Mesodermal cell (in vitro differentiated cells): ENCODE data around the gene ANKH.

ENCODE experiments used
- H3K27ac ChIP-seq: 2 replicates; pipeline ENCODE4 v1.7.0; 2013; ENCODE audit warnings: mild to moderate bottlenecking, low read depth, low read length, moderate library complexity; ENCODE audit not compliant: severe bottlenecking
- H3K36me3 ChIP-seq: 2 replicates; pipeline ENCODE4 v1.7.1; 2013; ENCODE audit warnings: mild to moderate bottlenecking, low read length, moderate library complexity; ENCODE audit not compliant: control insufficient read depth, insufficient read depth
- H3K4me1 ChIP-seq: one replicate; pipeline ENCODE4 v1.7.1; 2013; ENCODE audit warnings: mild to moderate bottlenecking, low read length; ENCODE audit not compliant: insufficient read depth, control insufficient read depth, poor library complexity, severe bottlenecking
- H3K4me3 ChIP-seq: 2 replicates; pipeline ENCODE4 v1.7.0; 2013; ENCODE audit warnings: low read length, control low read depth, mild to moderate bottlenecking; ENCODE audit not compliant: insufficient read depth, poor library complexity, severe bottlenecking; ENCODE audit errors: extremely low read depth
- H3K9me3 ChIP-seq: 2 replicates; pipeline ENCODE4 v1.7.1; 2013; ENCODE audit warnings: mild to moderate bottlenecking, low read length, moderate library complexity; ENCODE audit not compliant: control insufficient read depth
- WGBS, 2 experiments: methylation state at CpG; one replicate each; pipeline ENCODE4 v1.1.5; 2013; ENCODE audit warnings: missing lambda C conversion rate in 2 of 2; ENCODE audit not compliant: insufficient coverage in 2 of 2; 5-methylcytosine and 5-hydroxymethylcytosine counted together

Gene ANKH

DNA sequence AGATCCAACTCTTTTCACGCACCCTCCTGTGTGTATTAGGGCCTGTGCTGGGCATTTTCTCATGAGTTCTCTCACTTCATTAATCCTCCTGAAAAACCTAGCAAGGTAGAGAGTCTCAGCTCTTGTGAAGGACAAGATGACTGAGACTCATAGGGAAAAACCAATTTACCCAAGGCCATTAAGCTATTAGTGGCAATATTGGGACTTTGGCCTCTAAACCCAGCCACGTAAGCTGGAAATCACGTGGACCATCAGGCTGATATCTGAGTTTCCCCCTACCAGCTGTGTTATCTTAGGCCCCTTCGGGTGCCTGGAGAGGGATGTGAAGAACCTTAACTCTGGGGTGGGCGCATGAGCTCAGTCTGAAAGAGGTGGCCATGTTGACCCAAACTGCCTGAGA, 80.7 kb downstream of the ANKH start:
- no peak overlapping the region for H3K27ac ChIP-seq
- H3K36me3 ChIP-seq, result no peaks in the 10 kb centered on the region
- no peaks in the 10 kb centered on the region for H3K9me3 ChIP-seq
- 89 to 94% methylated on average over 3 to 4 of the region's 5 CpGs for WGBS, 2 experiments
- no peaks in the 10 kb centered on the region for H3K4me1 ChIP-seq
- H3K4me3 ChIP-seq, result no peak overlapping the region

DNA sequence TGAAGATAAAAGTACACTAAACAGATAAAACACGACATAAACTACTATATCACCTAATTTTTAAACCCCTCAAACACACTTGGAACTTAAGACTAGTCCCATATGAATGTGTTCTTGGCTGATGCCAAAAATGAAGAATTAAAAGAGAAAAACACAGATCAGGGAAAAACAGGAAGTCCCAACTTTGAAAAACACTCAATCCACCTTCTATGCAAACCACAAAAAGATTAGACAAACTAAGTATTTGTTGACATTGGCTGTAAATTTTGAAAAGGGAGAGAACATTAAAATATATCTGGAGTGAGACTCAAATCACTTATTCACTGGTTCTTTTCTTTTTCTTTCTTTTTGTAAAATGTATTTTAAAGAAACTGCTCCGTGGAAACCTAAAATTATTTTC, 81.4 kb downstream of the ANKH start:
- Histone ChIP-seq H3K36me3 (no peaks in the 10 kb centered on the region), H3K4me3 (no peak overlapping the region), H3K9me3 (no peaks in the 10 kb centered on the region), H3K4me1 (no peaks in the 10 kb centered on the region), H3K27ac (no peak overlapping the region)
- 100% methylated on average over 1 of the region's 2 CpGs; no CpG with 5 or more reads in 1 of the 2 experiments for WGBS, 2 experiments

DNA sequence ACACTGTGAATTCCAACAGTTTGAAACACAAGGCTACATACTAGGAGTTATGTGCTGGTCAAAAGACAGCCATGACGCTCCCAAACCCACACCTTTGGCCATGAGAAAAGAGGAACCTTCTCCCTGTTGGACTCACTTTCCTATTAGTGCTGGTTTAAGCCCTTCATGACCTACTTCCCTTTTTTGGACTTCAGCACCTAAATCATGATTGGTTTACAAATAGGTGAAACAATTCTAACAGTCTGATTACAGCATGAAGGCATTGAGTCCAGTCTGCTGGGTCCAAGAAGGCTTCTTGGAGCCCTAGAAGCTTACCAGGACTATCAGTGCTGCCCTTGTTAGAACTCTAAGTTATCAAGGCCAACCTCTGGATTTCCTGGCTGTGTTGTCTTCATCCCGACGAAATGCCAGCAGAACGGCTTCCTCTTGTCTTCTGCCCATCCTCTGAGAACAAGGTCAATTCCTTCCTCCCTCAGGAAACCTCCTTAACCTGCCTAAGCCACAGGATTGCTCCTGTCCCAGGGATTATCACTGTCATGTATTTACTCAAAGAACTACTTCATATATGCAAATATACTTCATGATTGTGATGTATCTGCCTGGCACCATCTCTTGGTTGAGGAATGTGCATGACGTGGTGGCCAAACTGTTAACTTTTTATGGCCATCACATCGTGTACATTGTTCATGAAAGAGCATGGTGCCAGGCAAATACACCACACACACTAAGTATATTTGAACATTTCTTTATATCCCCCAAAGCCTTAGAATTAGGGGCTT, 83.6 kb downstream of the ANKH start:
- no peaks in the 10 kb centered on the region for H3K36me3 ChIP-seq
- no peaks in the 10 kb centered on the region for H3K9me3 ChIP-seq
- H3K27ac ChIP-seq, result no peak overlapping the region
- 93 to 98% methylated on average over 6 of the region's 6 CpGs for WGBS, 2 experiments
- H3K4me3 ChIP-seq, result no peak overlapping the region
- H3K4me1 ChIP-seq, result no peaks in the 10 kb centered on the region

DNA sequence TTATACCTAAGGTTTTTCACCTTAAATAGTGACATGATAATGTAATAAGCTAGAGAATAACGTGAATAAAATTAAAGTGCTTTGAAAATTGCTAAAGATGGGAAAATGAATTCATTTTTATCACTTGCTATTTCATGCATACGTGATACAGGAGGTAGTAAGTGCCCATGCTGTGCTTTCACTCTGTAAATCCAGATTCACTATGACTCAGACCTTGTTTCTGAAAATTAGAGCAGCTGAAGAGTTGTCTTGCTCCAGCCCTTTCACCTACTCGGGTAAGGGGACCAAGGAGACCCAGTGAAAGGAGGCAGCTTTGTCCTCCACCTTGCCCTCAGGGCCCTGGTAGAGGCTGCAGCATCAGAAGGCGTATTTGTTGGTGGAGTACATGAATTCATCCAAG, 87.9 kb downstream of the ANKH start:
- H3K27ac ChIP-seq, result no peak overlapping the region
- H3K4me3 ChIP-seq, result no peak overlapping the region
- no peaks in the 10 kb centered on the region for H3K9me3 ChIP-seq
- 83 to 100% methylated on average over 1 of the region's 4 CpGs for WGBS, 2 experiments
- H3K4me1 ChIP-seq, result no peaks in the 10 kb centered on the region
- H3K36me3 ChIP-seq, result no peaks in the 10 kb centered on the region

DNA sequence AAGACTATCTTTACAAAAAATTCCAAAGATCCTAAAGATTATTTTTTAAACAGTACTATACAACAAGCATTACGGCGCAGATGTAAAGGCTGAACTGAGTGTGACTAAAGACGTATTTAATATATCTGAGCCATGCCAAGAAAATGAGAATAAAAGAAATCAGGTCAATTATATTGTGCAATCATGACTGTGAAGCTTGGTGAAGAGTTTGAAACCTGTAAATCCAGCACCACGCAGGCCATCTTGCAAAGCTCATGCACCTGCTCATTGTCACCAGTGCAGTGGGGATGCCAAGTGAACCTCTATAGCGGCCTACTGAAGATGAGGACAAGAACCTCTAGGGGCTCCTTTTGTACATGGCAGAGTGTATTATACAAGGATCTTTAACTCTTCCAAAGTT, 89.0 kb downstream of the ANKH start:
- H3K36me3 ChIP-seq, result no peaks in the 10 kb centered on the region
- H3K9me3 ChIP-seq, result no peaks in the 10 kb centered on the region
- no peak overlapping the region for H3K27ac ChIP-seq
- H3K4me3 ChIP-seq, result no peak overlapping the region
- H3K4me1 ChIP-seq, result no peaks in the 10 kb centered on the region
- 100% methylated on average over 3 of the region's 5 CpGs for WGBS, 2 experiments

DNA sequence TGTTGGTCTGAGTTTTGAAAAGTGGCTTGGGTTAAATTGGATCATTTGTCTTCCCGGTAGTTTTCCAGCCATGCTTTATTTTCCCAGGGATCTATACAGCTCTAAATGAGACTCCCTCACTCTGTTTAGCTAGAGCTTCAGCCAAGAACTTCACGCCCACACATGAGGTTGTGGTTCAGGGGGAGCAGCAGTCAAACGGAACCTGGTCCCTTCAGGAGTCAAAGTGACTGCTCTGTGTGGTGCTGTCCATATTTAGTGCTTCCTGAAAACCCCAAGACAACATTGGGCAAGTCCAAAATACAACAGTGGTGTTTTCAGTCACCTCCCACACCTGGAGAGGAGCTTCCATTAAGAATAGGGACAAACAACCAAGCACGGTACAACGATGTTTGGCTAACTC, 90.5 kb downstream of the ANKH start:
- H3K4me3 ChIP-seq, result no peak overlapping the region
- 94 to 100% methylated on average over 2 to 4 of the region's 5 CpGs for WGBS, 2 experiments
- no peaks in the 10 kb centered on the region for H3K9me3 ChIP-seq
- no peaks in the 10 kb centered on the region for H3K36me3 ChIP-seq
- no peak overlapping the region for H3K27ac ChIP-seq
- H3K4me1 ChIP-seq, result no peaks in the 10 kb centered on the region

DNA sequence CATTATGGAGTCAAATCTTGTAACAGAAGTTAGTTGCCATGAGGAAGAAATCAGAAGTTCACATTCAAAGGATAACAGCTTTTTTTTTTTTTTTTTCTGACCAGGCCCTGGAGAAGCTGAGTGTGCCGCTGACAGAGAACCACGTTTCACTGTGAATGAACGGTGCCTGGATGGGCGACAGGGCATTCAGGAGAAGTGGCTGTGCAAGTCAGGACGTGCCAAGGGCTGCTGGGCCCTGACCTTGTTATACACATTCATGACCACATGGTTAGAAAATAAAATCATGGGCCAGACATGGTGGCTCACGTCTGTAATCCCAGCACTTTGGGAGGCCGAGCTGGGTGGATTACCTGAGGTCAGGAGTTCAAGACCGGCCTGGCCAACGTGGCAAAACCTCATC, 91.6 kb downstream of the ANKH start:
- Histone ChIP-seq H3K27ac (no peak overlapping the region), H3K9me3 (no peaks in the 10 kb centered on the region), H3K4me1 (no peaks in the 10 kb centered on the region), H3K4me3 (no peak overlapping the region), H3K36me3 (no peaks in the 10 kb centered on the region)
- WGBS, 2 experiments, result 95% methylated on average over 6 to 8 of the region's 9 CpGs

DNA sequence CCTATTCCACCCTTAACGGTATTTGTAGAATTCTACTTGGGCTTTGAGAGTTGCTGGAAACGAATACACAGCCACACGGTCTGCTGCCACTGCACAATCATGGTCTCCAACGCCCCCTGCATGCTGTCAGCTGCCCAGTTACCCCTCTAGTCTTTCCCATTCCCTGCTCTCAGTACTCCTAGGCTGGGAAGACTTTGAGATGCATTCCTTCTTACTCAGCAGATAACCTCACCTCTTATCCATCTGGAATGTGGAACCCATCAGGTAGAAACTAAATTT, 92.8 kb downstream of the ANKH start:
- Histone ChIP-seq H3K4me3 (no peak overlapping the region), H3K9me3 (no peaks in the 10 kb centered on the region), H3K27ac (no peak overlapping the region), H3K36me3 (no peaks in the 10 kb centered on the region), H3K4me1 (no peaks in the 10 kb centered on the region)
- WGBS, 2 experiments, result 53 to 69% methylated on average over 2 to 4 of the region's 4 CpGs

DNA sequence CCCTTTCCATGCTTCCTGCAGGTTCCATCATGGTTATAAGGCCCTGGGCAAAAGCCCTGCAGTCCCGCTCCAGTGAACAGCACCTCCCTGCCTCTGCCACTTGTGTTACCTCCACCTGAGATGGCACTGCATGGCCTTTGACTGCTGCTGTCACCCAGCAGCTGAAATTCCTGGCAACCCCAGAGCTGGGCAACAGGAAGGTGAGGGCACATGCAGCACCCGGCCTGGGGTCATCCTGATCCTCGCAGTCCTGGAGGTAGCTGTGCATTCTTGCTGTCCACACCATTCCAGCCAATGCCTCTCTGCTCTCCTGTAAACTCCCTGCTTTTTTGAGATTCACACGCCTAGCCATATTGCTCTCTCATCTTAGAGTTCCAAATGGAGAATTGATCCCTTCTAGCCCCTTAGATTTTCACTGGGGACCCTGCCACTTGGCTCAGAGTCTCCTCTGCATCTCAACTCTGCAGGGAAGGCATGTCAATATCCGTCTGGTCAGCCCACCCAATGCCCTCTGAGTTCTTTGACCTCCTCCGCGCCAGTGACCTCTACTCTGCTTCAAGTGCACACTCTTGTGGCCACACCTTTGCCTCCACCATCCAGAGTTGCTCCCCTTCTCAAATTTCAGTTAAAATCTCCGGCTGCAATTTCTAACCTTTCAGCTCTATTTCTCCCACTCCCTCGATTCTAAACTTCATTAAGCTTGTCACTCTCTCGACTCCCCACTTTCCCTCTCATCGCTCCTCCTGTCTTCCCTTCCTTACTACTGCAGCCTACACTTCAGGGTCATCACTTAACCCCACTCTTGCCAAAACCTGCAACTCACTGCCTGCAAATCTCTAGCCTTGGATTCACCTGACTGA, 93.4 kb downstream of the ANKH start:
- Histone ChIP-seq H3K27ac (no peak overlapping the region), H3K4me1 (no peaks in the 10 kb centered on the region), H3K36me3 (no peaks in the 10 kb centered on the region), H3K9me3 (no peaks in the 10 kb centered on the region), H3K4me3 (no peak overlapping the region)
- WGBS, 2 experiments, result 87 to 88% methylated on average over 11 of the region's 11 CpGs

DNA sequence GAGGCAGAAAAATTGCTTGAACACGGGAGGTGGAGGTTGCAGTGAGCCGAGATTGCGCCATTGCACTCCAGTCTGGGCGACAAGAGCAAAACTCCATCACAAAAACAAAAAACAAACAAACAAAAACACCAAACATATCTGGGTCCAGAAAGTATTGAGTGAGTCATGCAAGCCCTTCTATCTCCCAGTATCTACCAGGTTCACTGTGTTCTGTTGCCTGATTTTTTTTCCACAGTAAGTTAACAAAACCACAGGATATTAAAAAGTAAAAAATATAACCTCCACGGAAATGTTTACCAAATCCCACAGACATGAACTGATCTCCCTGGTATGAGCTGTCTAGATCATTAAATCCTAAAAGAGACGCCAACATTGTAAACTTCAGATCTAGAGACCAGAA, 94.4 kb downstream of the ANKH start:
- Histone ChIP-seq H3K4me1 (no peaks in the 10 kb centered on the region), H3K4me3 (no peak overlapping the region), H3K27ac (no peak overlapping the region), H3K36me3 (no peaks in the 10 kb centered on the region), H3K9me3 (no peaks in the 10 kb centered on the region)
- WGBS, 2 experiments, result 86 to 89% methylated on average over 1 of the region's 6 CpGs

DNA sequence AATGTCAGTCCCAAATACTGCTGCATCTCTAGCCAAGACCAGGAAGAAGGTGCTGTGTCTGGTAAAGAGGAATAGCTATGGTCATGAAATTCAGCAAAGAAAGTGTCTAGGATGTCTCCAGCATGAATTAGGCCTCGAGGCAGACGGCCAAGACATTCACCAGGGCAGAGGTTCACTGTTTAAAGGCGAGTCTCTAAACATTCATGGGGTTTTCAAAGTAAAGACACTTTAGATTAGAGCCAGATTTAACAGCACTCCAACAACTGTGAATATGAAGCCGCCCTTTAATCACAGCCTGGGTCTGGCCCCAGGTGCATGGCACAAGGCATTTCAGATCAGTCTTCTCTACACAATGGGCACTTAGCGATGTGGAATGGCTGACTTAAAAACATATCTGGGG, 95.0 kb downstream of the ANKH start:
- H3K4me1 ChIP-seq, result no peaks in the 10 kb centered on the region
- H3K9me3 ChIP-seq, result no peaks in the 10 kb centered on the region
- no peak overlapping the region for H3K4me3 ChIP-seq
- WGBS, 2 experiments, result 82 to 85% methylated on average over 5 of the region's 5 CpGs
- H3K27ac ChIP-seq, result no peak overlapping the region
- H3K36me3 ChIP-seq, result no peaks in the 10 kb centered on the region
